ENCODE measurements around the gene BORCS6. TPM values are rescaled to one million over a fixed set of nuclear protein-coding genes. Genes with fewer than 3 reads are reported as not detected.

Gene BORCS6
- total and polyA plus RNA-seq, 9 of the 15 experiments (the other 6 are each of a cell fraction or from before 2014, with no cell fraction given) = 0.01 to 7.4 (median 2.3) TPM

DNA sequence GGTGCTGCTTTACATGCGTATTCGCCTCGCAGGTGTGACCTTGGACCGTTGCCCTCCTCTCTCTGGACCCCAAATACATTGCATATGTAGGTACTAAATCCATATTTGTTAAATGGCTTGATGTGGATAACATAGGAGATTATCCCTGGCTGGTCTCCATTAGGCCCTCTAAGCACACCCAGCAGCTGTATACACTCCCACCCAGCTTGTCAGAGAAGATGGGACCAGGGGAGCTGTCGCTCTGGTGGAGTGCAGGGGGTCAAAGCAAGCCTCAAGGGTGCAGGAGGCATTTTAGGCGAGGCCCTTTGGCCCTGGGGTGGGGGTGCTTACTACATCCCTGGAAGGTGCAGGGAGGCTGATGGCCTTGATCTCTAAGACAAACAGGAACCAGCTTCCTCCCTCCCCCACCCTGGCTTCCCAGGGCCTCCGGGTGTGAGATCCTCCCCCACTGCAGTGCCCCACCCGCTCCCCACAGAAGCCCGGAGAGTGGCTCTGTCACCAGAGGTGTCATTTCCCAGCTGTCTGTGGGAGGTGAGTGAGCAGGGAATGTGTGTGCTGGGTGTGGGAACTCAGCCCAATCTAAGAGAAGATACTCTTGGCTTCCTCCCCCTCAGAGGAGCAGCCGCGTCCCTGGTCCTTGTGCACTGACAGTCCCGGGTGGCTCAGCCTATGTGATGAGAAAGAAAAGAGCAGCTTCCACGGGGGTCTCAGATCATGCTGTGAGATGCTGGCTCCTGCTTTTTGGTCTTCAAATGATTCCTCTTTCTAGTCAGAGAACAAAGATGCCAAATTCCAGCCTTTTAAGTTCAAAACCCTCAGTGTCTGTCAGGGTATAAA lies 25.8 kb downstream of the BORCS6 start (continued):
- TF ChIP-seq NR3C1 (CRISPR knock-in tag; IDR thresholded peaks at IDR 0.05) (no peak), PREB (CRISPR knock-in tag; IDR thresholded peaks at IDR 0.05) (no peak), TBL1XR1 (IDR thresholded peaks at IDR 0.05; ENCODE audit: low read length in 2 of 2) (peak; percentile 24 to 72; a peak in 3 of 4 replicates), PRDM10 (IDR thresholded peaks at IDR 0.05; ENCODE audit: partially characterized antibody) (no peak), NRF1 (conservative IDR thresholded peaks at IDR 0.05 in 1 of 2, IDR thresholded peaks at IDR 0.05 in 1 of 2) (peak in 1 of 2 experiments; percentile 45; a peak in 2 of 4 replicates), KLF13 (tag; IDR thresholded peaks at IDR 0.05; ENCODE audit: borderline replicate concordance, low read depth) (no peak), HMG20A (CRISPR knock-in tag; conservative IDR thresholded peaks at IDR 0.05) (no peak), ATF7 (IDR thresholded peaks at IDR 0.05) (0 out of 2 replicates have a peak, but pooled peaks have one; percentile 23), ZBTB7A (IDR thresholded peaks at IDR 0.05; ENCODE audit: borderline replicate concordance, control insufficient read depth, low read depth, low read length) (peak; percentile 46; the same call in 1 of the 2 replicates), RNF2 (IDR thresholded peaks at IDR 0.05) (peak; percentile 93), POLR2H (tag; IDR thresholded peaks at IDR 0.05; ENCODE audit: low read depth) (0 out of 2 replicates have a peak, but pooled peaks have one; percentile 26), HNRNPUL1 (IDR thresholded peaks at IDR 0.05; ENCODE audit: low read length) (no peak), SIN3A (IDR thresholded peaks at IDR 0.05; ENCODE audit: borderline replicate concordance in 2 of 2, control insufficient read depth in 1 of 2, low read depth in 2 of 2, low read length in 2 of 2) (peak in 1 of 2 experiments; percentile 24; a peak in 1 of 4 replicates), TAF1 (IDR thresholded peaks at IDR 0.05; ENCODE audit: control insufficient read depth, extremely low read depth, insufficient read depth, low read length, severe bottlenecking) (peak; percentile 67), MYNN (IDR thresholded peaks at IDR 0.05) (peak; percentile 72), MYNN (CRISPR knock-in tag; IDR thresholded peaks at IDR 0.05) (no peak), ZNF589 (CRISPR knock-in tag; IDR thresholded peaks at IDR 0.05; ENCODE audit: low read depth) (0 out of 2 replicates have a peak, but pooled peaks have one; percentile 30), NR4A1 (CRISPR knock-in tag; IDR thresholded peaks at IDR 0.05) (no peak), NR4A1 (tag; IDR thresholded peaks at IDR 0.05) (0 out of 2 replicates have a peak, but pooled peaks have one; percentile 30), CBX1 (IDR thresholded peaks at IDR 0.05; ENCODE audit: low read depth) (no peak)
